SIG-M5 treated with dmso at 0.1 percent for 504 hours (cell line): ENCODE data around the gene PHF23.

Source experiments
- DNase-seq: peaks from one replicate; lab custom pipeline; 2025; ENCODE audit not compliant: unreplicated experiment; lab: John Stamatoyannopoulos, UW

The PHF23 gene

DNA sequence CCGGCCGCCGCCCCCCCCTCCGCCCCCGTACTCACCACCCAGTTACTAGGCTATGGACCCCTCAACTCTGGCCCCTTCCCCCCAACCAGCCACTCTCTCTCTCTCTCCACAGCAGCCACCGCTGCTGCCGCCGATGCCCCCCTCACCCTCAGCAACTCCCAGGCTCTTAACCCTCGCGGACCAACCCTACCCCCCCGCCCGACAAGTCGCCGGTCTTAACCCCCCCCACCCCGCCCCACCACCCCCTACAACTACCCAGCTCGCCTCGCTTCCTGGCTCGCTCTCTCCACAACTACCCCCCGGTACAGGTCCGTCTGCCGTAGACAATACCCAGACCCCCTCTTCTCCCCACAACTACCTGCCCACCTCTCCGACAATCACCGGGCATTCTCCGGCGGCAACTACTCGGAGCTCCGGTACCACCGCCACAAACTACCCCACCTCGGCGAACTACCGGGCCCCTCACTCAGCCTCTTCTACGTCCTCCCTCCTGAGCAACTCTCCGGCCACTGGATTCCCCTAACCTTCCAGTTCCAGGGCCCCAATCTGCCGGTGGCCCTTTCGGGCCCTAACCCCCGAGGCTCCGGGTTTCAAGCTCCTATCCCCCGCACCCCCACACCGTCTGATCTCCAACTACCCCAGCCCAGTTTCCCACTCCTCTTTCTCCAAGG, 702 bp downstream of the PHF23 start:
- DNase-seq = no peak

DNA sequence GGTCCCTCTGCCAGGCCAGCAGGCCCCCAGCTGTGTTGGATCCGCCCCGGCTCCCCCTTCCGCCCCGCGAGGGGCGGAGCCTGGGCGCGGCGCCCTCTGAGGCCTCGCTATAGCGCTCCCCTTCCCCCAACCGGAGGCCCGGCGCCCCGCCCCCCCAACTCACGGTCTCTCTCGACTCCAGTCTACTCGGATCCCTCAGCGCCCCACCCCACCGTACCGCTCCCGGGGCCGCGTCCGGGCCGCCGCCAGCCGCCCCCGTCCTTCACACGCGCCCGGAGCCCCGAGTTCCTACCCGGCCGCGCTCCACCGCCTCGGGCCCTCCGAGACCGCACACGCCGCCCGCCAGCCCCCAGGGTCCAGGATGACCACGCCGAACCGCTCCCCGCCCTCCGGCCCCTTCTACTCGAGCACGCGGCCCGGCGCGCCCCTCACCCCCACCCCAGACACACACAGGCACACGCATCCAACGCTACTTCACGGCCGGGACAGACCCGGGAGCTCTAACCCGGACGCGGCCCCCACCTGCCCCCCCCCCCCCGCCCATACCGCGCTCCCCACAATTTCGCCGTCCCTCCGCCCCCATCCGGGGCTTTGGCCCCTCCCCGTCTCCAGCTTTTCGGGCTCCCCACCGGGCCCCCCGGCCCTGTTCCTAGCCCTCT, 1.4 kb downstream of the PHF23 start:
- DNase-seq = peak; percentile 48

DNA sequence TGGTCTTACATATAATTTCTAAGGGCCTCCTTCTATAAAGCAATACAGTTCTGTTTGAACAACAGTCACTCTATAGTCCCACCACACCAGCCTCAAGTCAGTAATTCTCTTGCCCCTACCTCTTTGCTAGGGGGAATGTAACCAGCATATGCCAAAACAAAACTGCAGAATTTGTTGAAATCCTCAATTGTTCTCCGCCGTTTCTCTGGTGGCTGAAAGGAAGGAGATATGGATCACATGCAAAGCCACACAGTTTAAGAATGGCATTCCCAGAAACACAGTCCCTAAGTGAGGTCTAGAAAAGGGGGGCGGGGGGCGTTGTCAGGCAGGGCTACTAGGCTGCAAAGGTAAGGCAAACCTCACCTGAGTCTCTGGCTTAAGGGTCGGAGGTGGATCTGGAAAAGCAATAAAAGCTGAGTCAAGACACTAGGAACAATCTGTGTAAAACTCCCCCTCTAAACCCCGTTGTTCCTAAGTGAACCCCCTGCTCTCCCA, 1.9 kb downstream of the PHF23 start:
- DNase-seq = no peak

DNA sequence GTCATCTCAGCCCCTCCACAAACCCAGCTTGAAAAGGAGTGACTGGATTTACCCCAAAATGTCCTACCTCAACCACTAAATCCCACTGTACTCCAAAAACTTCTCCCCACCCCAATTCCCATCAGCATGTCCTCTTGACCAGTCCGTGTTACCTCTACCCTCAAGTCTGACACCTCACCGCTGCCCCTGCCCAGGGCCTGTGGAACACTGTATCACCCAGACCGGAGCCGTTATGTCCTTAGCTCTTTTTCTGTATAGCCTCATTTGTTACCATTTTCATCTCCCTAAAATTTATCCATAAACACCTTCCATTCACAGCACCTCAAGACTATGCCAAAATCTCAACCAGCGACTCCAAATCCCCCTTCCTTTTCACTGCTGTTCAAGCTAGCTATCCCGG, 2.4 kb downstream of the PHF23 start:
- no peak for DNase-seq

DNA sequence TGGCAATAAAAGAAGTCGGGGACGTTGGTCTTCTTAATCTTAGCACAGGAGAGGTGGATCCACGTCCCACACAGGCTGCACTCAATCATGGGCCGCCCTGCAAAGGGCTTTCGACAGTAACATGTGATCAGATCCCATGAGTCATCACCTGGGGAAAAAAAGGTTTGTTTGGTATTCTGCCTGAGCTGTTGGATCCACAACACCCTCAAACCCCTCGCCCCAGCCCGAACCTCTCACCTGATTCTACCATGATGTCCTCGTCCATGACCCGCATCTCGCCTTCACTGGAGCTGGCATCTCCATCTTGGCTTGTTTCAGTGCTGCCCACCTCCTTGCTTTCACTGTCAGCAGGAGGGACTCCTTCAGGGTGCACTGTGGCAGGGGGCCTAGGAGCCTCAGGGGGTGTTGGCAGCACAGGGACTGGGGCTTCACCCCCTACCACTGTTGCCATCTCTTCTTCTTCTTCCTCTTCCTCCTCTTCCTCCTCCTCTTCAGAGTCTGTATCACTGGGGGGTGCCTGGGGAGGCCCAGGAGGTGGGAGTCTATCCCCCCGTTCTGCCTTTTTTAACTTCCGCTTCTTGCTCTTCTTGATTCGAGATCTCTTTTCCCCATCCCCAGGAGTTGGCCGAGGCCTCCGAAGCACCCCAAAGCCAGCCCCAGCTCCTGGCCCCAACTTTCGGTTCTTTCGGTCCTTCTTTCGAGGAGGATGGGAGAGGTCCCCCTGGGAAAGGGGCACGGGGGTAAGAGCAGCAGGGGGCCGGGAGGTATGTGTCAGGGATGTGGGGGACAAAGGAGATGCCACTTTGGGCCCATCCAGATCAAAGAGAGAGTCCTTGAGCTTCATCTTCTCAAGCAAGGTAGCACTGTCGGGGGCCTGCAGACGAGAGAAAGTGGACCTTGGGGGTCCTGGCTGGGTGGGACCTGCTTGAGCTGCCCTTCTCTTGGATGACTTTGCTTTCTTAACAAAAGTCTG, 3.3 kb downstream of the PHF23 start:
- DNase-seq = no peak

DNA sequence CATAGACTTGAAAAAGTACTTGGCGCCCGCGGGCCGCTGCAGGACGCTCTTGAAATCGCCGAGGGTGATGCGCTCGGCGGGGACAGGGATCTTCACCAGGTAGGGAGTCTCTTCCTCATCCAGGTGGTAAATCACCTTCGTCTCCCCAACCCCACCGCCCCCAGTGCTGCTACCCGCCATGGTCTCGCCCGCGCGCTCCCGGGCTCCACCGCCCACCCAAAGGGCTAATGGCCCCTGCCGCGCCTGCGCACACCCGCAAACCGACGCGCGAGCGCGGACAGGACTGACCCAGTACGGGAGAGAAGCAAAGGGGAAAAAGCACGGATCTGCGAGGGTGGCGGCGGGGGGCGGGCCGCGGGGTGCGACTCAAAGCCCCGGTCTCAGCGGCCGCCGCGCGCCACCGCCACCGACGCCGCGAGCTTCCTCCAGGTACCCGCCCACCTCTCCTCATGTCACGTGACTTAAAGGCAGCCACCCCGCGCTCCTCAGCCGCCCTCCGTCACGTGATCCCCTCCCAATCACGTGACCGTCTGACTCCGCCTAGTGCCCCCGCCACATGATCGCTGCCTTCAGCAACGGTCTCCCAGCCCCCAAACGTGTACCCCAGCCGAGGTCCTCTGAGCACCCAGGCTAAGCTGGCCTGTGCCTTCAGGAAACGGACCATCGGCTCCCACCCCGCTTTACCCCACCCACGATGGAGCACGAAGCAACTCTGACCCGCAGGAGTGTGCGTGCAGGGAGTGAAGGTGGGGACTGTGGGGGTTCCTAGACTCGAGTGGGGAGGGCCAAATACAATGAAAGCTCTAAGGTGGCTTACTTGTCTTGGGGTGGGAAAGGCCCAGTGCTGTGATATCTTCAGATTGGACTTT, 4.9 kb downstream of the PHF23 start, which contains the start of gene DVL2:
TSS of gene DVL2 (minus strand) at position 435 of the 869 bp plus-strand sequence. CDS start at position 180, 255 bp downstream.
- DNase-seq = peak; percentile 93

DNA sequence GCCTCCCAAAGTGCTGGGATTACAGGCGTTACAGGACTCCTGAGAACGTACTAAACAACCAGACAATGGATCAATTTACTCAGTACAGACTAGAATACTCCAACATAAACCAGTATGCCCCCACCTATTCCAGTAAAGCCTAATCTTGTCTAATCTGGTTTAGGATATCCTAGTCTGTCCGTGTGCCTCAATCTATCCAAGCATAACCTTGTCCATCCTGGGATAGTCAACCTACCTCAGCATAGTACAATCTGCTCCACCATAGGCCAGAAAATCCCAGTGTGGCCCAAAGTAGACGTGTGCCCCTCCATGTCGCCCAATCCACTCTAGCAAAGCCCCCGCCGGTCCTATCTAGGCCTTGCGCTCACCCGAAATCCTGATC, 5.6 kb downstream of the PHF23 start:
- DNase-seq = no peak

DNA sequence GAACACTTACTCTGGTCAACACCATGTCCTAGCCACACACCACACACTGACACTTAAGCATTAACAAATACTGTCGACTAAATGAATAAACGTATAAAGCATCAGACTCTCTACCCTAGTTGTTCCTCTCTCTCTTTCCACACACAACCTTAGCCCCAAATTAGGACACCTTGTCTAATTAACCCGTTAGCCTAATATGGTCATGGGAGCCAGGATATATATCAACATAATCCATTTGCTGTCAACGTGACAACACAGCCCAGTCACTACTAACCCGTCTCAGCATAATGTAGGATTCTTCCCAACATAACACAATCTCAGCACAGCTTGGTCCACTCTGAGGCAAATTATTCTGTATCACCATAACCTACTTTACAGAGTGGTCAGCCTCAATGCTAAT, 7.1 kb downstream of the PHF23 start:
- DNase-seq = no peak

DNA sequence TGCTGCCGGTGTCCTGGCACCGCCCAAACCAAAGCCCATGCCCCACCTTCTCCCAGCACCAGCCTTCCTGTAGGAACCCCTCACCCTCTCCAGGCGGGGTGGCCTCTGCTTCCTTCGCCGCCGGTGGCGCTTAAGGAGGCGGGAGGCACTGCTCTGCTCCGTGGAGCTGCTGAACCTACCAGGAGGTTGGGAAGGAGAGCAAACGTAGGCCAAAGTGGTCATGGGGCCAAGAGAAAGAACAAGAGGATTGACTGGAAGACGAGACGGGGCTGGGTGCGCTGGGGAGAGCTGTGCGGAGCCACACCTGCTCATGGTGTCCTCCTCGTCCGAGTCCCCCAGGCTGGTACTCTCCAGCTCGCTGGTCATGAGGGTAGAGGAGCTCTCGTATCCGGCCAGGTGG, 9.8 kb downstream of the PHF23 start:
- no peak for DNase-seq

DNA sequence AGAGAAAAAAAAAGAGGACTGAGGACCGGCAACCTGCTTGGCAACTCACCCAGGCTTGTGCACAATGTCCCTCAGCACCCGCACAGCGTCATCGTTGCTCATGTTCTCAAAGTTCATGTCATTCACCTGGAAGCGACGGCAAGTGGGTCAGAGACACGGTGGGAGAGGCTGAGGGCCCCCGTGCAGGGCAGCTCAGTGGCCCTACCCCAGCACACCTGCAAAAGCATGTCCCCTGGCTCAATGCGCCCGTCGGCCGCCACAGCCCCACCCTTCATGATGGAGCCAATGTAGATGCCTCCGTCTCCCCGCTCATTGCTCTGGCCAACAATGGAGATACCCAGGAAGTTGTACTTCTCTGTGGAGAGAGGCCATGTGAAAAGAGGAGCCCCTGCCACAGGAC, 10.3 kb downstream of the PHF23 start:
- no peak for DNase-seq

DNA sequence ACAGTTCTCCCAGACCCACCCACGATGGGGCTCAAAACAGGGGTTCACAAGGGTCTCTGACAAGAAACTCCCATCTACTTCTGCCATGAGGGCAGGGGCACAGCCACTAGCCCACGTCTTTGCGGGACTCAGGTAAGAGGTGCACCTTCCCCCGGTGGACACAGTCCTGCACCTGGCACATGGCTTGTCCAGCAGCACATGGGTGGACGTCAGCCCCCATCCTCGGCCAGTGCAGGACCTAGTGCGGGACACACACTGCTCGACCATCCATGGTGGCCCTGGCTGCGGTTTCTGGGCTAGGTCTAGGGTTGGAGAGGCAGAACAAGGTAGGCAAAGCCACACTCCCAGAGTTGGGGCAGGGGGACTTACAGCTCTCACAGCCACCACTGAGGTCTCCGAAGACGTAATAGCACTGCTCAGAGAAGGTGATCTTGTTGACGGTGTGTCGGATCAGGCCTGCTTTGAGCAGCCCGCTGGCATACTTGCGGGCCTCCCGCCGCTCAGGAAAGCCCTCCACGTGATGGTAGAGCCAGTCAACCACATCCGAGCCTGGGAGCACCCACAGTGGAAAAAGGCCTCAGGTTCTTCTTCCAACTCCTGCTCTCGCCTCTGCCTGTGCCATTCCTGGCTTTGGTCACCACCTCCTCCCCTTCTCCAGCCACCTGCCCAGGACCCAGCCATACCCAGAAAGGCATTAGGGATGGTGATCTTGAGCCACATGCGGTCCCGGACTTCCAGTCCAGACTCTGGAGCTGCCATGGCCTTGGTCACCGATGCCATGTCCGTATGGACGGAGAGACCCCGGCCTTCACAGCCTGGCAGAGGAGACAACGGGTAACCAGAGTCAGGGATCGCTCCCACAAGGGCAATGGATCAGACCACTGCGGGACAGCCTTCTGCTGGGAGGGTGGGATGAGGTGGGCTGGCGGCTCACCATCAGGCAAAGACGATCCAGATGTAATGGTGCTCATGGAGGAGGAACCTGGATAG, 12.2 kb downstream of the PHF23 start:
- no peak for DNase-seq

DNA sequence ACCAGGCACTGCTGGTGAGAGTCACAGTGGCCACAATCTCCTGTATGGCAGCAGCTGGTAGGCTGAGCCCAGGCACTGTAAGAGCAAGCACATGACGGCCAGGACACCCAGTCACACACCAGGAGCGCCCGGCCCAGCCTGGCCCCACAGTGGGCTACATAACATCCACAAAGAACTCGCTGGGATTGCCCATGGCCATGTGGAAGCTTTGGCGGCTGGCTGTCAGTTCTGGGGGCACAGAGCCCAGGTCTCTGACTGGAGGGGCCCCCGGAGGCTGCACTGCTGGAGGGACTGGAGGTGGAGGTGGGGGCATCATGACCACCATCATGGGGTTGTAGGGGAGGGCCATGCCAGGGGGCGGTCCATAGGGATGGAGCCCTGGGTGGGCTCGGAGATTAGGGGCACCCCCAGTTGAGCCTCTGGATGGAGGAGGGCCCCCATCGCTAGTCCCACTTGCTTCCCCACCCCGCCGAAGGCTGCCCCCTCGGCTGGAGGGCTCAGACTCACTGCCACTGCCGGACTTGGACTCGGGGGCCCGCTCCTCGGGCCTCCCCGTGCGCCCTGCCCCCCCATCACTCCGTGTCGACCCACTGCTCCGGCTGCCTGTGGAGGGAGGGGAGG, 13.4 kb downstream of the PHF23 start:
- no peak for DNase-seq

DNA sequence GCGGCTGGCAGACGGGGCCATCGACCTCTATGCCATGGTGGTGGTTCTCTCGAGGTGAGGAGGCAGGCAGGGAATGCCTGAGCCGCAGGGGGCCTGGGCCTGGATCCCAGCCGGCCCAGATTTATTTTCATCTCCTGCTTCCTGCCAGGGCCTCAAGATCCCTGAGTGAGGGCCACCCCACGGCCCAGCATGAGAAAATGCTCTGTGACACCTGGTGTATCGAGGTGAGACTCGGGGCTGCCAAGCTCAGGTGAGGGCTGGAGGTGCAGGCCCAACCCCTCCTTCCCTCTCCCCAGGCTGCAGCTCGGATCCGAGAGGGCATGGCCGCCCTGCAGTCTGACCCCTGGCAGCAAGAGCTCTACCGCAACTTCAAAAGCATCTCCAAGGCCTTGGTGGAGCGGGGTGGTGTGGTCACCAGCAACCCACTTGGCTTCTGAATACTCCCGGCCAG, 14.6 kb downstream of the PHF23 start:
- no peak for DNase-seq

DNA sequence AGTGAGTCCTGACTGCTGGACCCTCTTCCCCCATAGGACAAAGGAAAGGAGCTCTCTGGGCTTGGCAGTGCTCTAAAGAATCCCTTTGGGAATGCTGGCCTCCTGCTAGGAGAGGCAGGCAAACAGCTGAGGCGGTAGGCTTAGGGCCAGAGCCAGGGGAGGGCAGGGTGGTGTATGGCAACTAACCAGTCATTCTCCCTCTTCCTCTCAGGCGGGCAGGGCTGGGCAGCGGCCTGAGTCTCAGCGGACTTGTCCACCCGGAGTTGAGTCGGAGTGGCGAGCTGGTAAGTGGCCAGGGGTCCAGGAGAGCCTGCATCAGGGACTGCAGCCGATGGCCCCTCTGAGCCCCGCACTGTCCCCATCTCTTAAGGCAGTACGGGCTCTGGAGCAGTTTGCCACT, 15.1 kb downstream of the PHF23 start:
- DNase-seq = no peak

DNA sequence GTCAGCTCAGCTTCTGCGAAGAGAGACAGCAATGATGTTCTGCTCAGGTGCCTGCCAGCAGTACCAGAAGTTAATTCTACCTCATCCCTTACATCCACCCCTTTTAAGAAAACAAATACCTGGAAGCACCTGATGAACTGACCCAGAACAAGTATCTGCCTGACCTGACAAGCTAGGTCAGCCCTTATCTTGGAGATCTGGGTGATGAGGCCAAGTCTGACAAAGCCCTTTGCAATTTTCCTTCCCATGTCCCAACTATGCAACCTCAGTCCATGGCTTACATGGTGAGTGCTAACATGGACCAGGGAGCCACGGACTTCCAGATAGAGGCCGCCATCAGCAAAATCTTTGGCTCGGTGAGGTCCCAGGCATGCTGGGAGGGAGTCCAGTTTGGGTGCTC, 15.9 kb downstream of the PHF23 start:
- DNase-seq = no peak

DNA sequence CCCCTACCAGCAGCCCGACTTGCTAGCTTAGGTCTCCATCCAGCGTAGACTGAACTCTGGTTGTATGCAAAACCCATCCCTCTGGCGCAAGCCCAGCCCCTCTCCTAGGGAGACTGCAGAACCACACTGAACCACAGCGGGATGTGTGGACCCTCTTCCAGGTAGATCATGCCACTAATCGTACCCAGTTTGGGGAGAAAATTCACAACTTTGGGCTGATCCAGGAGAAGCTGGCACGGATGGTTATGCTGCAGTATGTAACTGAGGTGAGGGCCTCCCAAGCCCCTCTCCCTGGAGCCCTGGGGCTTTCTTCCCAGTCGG, 16.3 kb downstream of the PHF23 start:
- no peak for DNase-seq

DNA sequence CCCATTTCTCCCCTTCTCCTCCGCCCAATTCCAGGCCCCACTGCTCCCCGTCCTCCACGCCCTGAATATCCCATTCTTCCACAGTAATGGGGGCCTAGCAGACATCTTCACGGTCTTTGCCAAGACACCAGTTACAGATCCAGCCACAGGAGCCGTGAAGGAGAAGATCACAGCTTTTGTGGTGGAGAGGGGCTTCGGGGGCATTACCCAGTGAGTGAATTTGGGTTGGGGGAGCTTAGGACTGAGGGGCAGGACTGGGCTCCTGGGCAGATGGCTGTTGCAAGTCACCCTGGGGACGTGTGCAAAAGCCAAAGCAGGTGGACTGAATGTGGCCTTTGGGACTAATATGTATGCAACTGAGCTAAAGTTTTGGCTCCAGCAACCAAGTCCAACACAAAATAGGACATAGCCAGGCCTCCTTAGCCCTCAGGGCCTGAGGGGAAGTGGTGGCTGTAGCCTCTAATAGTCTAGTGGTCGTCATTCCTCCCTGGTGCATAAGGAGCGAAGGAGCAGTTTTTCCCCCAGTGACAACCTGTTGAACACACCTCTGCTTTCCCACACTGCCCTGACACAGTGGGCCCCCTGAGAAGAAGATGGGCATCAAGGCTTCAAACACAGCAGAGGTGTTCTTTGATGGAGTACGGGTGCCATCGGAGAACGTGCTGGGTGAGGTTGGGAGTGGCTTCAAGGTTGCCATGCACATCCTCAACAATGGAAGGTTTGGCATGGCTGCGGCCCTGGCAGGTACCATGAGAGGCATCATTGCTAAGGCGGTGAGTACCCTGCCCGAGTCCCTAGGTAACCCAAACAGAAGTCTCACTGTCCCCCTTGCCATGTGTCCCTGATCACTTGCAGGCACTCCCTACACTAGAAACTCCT, 16.9 kb downstream of the PHF23 start:
- DNase-seq = no peak
